IMR-90 (cell line): ENCODE data around the gene PODXL. TPM values are rescaled to one million over a fixed set of nuclear protein-coding genes. Genes with fewer than 3 reads are reported as not detected.

Source experiments
- ATAC-seq: fragments of 200-7000 bp; cut with Tn5 transposase; 2 replicates; pipeline ENCODE4 v1.9.1; 2020; ENCODE audit warnings: low read depth, mild to moderate bottlenecking, moderate library complexity
- BruUV-seq: library from RNA; stranded (reverse); fragments of 400-500 nt; replicated peaks from 2 replicates; lab custom pipeline; 2021; lab: Mats Ljungman, UMichigan
- CTCF ChIA-PET: fragments of 300-600 bp; formaldehyde crosslinking; extraction: SDS; loops from one replicate; lab custom pipeline; 2021; ENCODE audit warnings: antibody characterized with exemption; lab: Yijun Ruan, JAX
- POLR2A ChIA-PET: fragments of 300-600 bp; sonication (Branson Sonifier 250); formaldehyde crosslinking; loops from one replicate; lab custom pipeline; 2022; ENCODE audit warnings: antibody characterized with exemption; ENCODE audit not compliant: unreplicated experiment; lab: Charles Lee
- DNase-seq: peaks from one replicate; pipeline ENCODE4 v3.0.0; 2013
- H2AFZ ChIP-seq: replicated peaks from 2 replicates; pipeline ENCODE3; 2013; ENCODE audit warnings: low read length, mild to moderate bottlenecking; ENCODE audit not compliant: poor library complexity
- H2AK5ac ChIP-seq: 2 replicates; pipeline ENCODE4 v1.6.1; 2013; ENCODE audit warnings: low read depth, low read length, inconsistent platforms
- H2AK9ac ChIP-seq: replicated peaks from 2 replicates; pipeline ENCODE3; 2013; ENCODE audit warnings: mild to moderate bottlenecking, low read depth, low read length, moderate library complexity; ENCODE audit not compliant: poor library complexity
- H2BK120ac ChIP-seq: 2 replicates; pipeline ENCODE4 v1.6.1; 2013; ENCODE audit warnings: low read depth, low read length, inconsistent platforms
- H2BK15ac ChIP-seq: 3 replicates; pipeline ENCODE4 v1.6.1; 2013; ENCODE audit warnings: low read depth, low read length, inconsistent platforms
- H2BK20ac ChIP-seq: 2 replicates; pipeline ENCODE4 v1.6.1; 2013; ENCODE audit warnings: low read depth, mild to moderate bottlenecking, inconsistent platforms, low read length, moderate library complexity
- H2BK5ac ChIP-seq: 2 replicates; pipeline ENCODE4 v1.6.1; 2013; ENCODE audit warnings: mild to moderate bottlenecking, low read depth, low read length, inconsistent platforms; ENCODE audit not compliant: poor library complexity, severe bottlenecking
- H3K14ac ChIP-seq: replicated peaks from 2 replicates; pipeline ENCODE4 v1.6.1; 2013; ENCODE audit warnings: low read depth, low read length, inconsistent platforms
- H3K18ac ChIP-seq: 2 replicates; pipeline ENCODE4 v1.6.1; 2013; ENCODE audit warnings: low read depth, low read length, control low read depth
- H3K23ac ChIP-seq: 2 replicates; pipeline ENCODE4 v1.6.1; 2013; ENCODE audit warnings: low read depth, low read length, inconsistent platforms
- H3K27ac ChIP-seq: 2 replicates; pipeline ENCODE4 v1.5.1; 2013; ENCODE audit warnings: mild to moderate bottlenecking, control low read depth, low read length; ENCODE audit not compliant: insufficient read depth
- H3K27me3 ChIP-seq: 2 replicates; pipeline ENCODE4 v1.6.1; 2013; ENCODE audit warnings: low read length; ENCODE audit not compliant: control insufficient read depth, insufficient read depth
- H3K36me3 ChIP-seq: 2 replicates; pipeline ENCODE4 v1.6.1; 2013; ENCODE audit warnings: low read length, mixed read lengths; ENCODE audit not compliant: control insufficient read depth, insufficient read depth
- H3K4ac ChIP-seq: 2 replicates; pipeline ENCODE4 v1.6.1; 2013; ENCODE audit warnings: low read depth, low read length, inconsistent platforms
- H3K4me1 ChIP-seq: 2 replicates; pipeline ENCODE4 v1.6.1; 2013; ENCODE audit warnings: low read length, mixed read lengths; ENCODE audit not compliant: control insufficient read depth, insufficient read depth
- H3K4me2 ChIP-seq: 2 replicates; pipeline ENCODE4 v1.6.1; 2013; ENCODE audit warnings: low read depth, mild to moderate bottlenecking, control low read depth, low read length, moderate library complexity
- H3K4me3 ChIP-seq: 2 replicates; pipeline ENCODE4 v1.5.1; 2013; ENCODE audit warnings: low read depth, mild to moderate bottlenecking, control low read depth, low read length, moderate library complexity; ENCODE audit not compliant: insufficient read depth
- H3K56ac ChIP-seq: 2 replicates; pipeline ENCODE4 v1.6.1; 2013; ENCODE audit warnings: low read length, inconsistent platforms; ENCODE audit not compliant: insufficient read depth; ENCODE audit errors: extremely low read depth
- H3K79me1 ChIP-seq, 2 experiments: 2 replicates each; pipeline ENCODE4 v1.6.1; 2013; ENCODE audit warnings: low read length in 2 of 2, inconsistent platforms in 1 of 2, low read depth in 1 of 2
- H3K9ac ChIP-seq: 2 replicates; pipeline ENCODE4 v1.6.1; 2013; ENCODE audit warnings: low read depth, low read length, control low read depth
- H3K9me1 ChIP-seq: 2 replicates; pipeline ENCODE4 v1.6.1; 2013; ENCODE audit warnings: low read length, inconsistent platforms; ENCODE audit not compliant: insufficient read depth
- H3K9me3 ChIP-seq: 2 replicates; pipeline ENCODE4 v1.6.1; 2013; ENCODE audit warnings: low read length; ENCODE audit not compliant: control insufficient read depth, insufficient read depth
- H4K20me1 ChIP-seq: 2 replicates; pipeline ENCODE4 v1.6.1; 2013; ENCODE audit warnings: low read length, inconsistent platforms; ENCODE audit not compliant: insufficient read depth
- H4K5ac ChIP-seq: 2 replicates; pipeline ENCODE4 v1.6.1; 2013; ENCODE audit warnings: mild to moderate bottlenecking, low read depth, low read length, control low read depth
- H4K8ac ChIP-seq, 2 experiments: 2 replicates each; pipeline ENCODE4 v1.6.1; 2013; ENCODE audit warnings: low read depth in 2 of 2, low read length in 2 of 2, control low read depth in 1 of 2, inconsistent platforms in 1 of 2
- H4K91ac ChIP-seq: 2 replicates; pipeline ENCODE4 v1.6.1; 2013; ENCODE audit warnings: low read depth, low read length, inconsistent platforms; ENCODE audit not compliant: insufficient read depth
- BHLHE40 ChIP-seq: fragments of 150-350 bp; IDR thresholded peaks from 2 replicates; pipeline ENCODE4 v1.6.1; 2016; ENCODE audit warnings: mild to moderate bottlenecking, low read depth, low read length
- FOS ChIP-seq: fragments of 150-350 bp; IDR thresholded peaks from 2 replicates; pipeline ENCODE4 v1.6.1; 2016; ENCODE audit warnings: low read depth, low read length
- MAFK ChIP-seq: IDR thresholded peaks from 2 replicates; pipeline ENCODE4 v1.6.1; 2012; ENCODE audit warnings: low read depth, low read length, improper control_type of control experiment
- NFE2L2 ChIP-seq: fragments of 150-350 bp; IDR thresholded peaks from 2 replicates; pipeline ENCODE4 v1.6.1; 2016; ENCODE audit warnings: low read depth, mild to moderate bottlenecking, low read length
- WGBS, 2 experiments: methylation state at CpG; one replicate each; pipeline versions ENCODE4 v1.1.5 to v1.1.7; 2013; ENCODE audit warnings: missing lambda C conversion rate in 2 of 2; ENCODE audit not compliant: insufficient read length in 1 of 2; ENCODE audit errors: extremely low coverage in 2 of 2; 5-methylcytosine and 5-hydroxymethylcytosine counted together
- dilution Hi-C: fragments of 300-500 bp; cut with HindIII; formaldehyde crosslinking; loops from one replicate; pipeline ENCODE4 v1.14.3; 2018; ENCODE audit warnings: low sequenced_read_pairs; ENCODE audit not compliant: unreplicated experiment
- in situ Hi-C: fragments of 300-500 bp; cut with MboI; formaldehyde crosslinking; loops from 3 replicates; pipeline ENCODE4 v1.14.3; 2019; ENCODE audit warnings: low sequenced_read_pairs, inconsistent platforms, mixed read lengths
- intact Hi-C: fragments of 100-400 bp; cut with micrococcal nuclease; formaldehyde crosslinking; loops from 2 replicates; pipeline ENCODE4 v1.10.0; 2022
- polyA plus RNA-seq, 3 experiments: library from polyadenylated mRNA; depleted of rRNA; stranded (reverse); fragments of >200 nt; gene quantifications; 2 replicates each; pipeline ENCODE4 v1.2.3, GENCODE V29; 2012; ENCODE audit warnings: low replicate concordance in 1 of 3
- total RNA-seq: library from RNA; depleted of rRNA; stranded (reverse); fragments of >200 nt; gene quantifications from 2 replicates; pipeline ENCODE4 v1.2.3, GENCODE V29; 2012
- TF ChIP-seq, protein P1 (sequence below): conservative IDR thresholded peaks from 2 replicates; pipeline ENCODE4 v1.5.1; 2012; ENCODE audit warnings: mild to moderate bottlenecking, low read depth, low read length, improper control_type of control experiment

The PODXL gene
- total and polyA plus RNA-seq, 2 of the 4 experiments (the other 2 are of a cell fraction), result 1.3 to 3.8 TPM

DNA sequence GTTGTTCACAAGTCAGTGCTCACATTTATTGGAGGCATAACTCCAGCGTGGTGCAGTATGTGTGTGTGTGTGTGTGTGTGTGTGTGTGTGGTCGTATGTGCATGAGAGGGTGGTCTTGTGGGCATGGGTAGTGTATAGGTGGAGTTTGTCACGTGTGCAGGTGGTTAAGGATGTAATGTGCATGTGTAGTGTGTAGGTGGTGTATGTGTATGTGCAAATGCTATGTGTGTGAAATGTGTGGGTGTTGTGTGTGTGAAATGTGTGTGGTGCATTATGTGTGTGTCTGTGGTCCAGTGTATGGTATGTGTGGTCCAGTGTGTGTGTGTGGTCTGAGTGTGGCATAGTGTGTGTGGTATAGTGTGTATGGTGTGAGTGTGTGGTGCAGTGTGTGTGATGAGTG, 30.3 kb upstream of the PODXL start:
- peak overlapping the region; percentile 59; the same call in 1 of the 2 replicates for H3K14ac ChIP-seq
- H4K91ac ChIP-seq, result no peak overlapping the region
- H2BK120ac ChIP-seq, result no peak overlapping the region
- DNase-seq (no peak), ATAC-seq (no peak)
- 0 out of 2 replicates have a peak overlapping the region, but pooled peaks have one; percentile 21 for H2AK5ac ChIP-seq
- H3K9me3 ChIP-seq, result no peaks in the 10 kb centered on the region
- H3K27me3 ChIP-seq, result no peaks in the 10 kb centered on the region; the same call in 1 of the 2 replicates
- TF ChIP-seq, protein P1, sequence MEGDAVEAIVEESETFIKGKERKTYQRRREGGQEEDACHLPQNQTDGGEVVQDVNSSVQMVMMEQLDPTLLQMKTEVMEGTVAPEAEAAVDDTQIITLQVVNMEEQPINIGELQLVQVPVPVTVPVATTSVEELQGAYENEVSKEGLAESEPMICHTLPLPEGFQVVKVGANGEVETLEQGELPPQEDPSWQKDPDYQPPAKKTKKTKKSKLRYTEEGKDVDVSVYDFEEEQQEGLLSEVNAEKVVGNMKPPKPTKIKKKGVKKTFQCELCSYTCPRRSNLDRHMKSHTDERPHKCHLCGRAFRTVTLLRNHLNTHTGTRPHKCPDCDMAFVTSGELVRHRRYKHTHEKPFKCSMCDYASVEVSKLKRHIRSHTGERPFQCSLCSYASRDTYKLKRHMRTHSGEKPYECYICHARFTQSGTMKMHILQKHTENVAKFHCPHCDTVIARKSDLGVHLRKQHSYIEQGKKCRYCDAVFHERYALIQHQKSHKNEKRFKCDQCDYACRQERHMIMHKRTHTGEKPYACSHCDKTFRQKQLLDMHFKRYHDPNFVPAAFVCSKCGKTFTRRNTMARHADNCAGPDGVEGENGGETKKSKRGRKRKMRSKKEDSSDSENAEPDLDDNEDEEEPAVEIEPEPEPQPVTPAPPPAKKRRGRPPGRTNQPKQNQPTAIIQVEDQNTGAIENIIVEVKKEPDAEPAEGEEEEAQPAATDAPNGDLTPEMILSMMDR, result no peak
- TF ChIP-seq MAFK (no peak), BHLHE40 (no peak), NFE2L2 (no peak), FOS (no peak)
- H2BK15ac ChIP-seq, result no peak overlapping the region
- no peaks in the 10 kb centered on the region for H3K36me3 ChIP-seq
- H2BK5ac ChIP-seq, result peak overlapping the region; percentile 80
- H3K18ac ChIP-seq, result no peak overlapping the region
- ChIA-PET POLR2A (no interaction called here), CTCF (no interaction called here)
- peaks cover 11% of the 10 kb centered on the region for H3K9me1 ChIP-seq
- no peaks in the 10 kb centered on the region; the same call in 1 of the 2 replicates for H4K20me1 ChIP-seq
- BruUV-seq, result no TSS peak
- H3K4me3 ChIP-seq, result no peak overlapping the region
- peak overlapping the region; percentile 49; the same call in 1 of the 2 replicates for H3K23ac ChIP-seq
- no peak overlapping the region for H3K27ac ChIP-seq
- in situ Hi-C loops (no loop called here), dilution Hi-C loops (no loop called here), intact Hi-C loops (no loop called here)
- H3K4ac ChIP-seq, result no peak overlapping the region; the same call in 1 of the 2 replicates
- peak overlapping the region; percentile 58 for H2AFZ ChIP-seq
- no peak overlapping the region for H3K56ac ChIP-seq
- H3K9ac ChIP-seq, result no peak overlapping the region
- no peaks in the 10 kb centered on the region for H3K79me1 ChIP-seq
- H3K4me2 ChIP-seq, result no peak overlapping the region
- H3K4me1 ChIP-seq, result no peaks in the 10 kb centered on the region
- no peak overlapping the region for H4K5ac ChIP-seq
- H2AK9ac ChIP-seq, result no peak overlapping the region
- H2BK20ac ChIP-seq, result no peak overlapping the region
- H4K8ac ChIP-seq, result no peak overlapping the region
- 45% methylated on average over 2 of the region's 3 CpGs; no CpG with 5 or more reads in 1 of the 2 experiments for WGBS, 2 experiments
